Activated naive CD8-positive, alpha-beta T cell treated with anti-CD3 and anti-CD28 coated beads for 36 hours (primary cell): Measurements from ENCODE around the gene CPNE8. TPM values are rescaled to one million over a fixed set of nuclear protein-coding genes. Genes with fewer than 3 reads are reported as not detected.

Experiments used
- DNase-seq: peaks from one replicate; pipeline ENCODE4 v3.0.0; 2021
- H3K27ac Mint-ChIP-seq: one replicate; pipeline ENCODE4 v1.8.0; 2022; ENCODE audit warnings: mild to moderate bottlenecking, moderate library complexity, mixed read lengths
- H3K27me3 Mint-ChIP-seq: one replicate; pipeline ENCODE4 v1.8.0; 2022; ENCODE audit warnings: mild to moderate bottlenecking, mixed read lengths
- H3K36me3 Mint-ChIP-seq: one replicate; pipeline ENCODE4 v1.8.0; 2021; ENCODE audit warnings: mild to moderate bottlenecking, mixed read lengths
- H3K4me1 Mint-ChIP-seq: one replicate; pipeline ENCODE4 v1.8.0; 2021; ENCODE audit warnings: mixed read lengths
- H3K4me3 Mint-ChIP-seq: one replicate; pipeline ENCODE4 v1.8.0; 2022; ENCODE audit warnings: mild to moderate bottlenecking, moderate library complexity, mixed read lengths
- H3K9me3 Mint-ChIP-seq: one replicate; pipeline ENCODE4 v1.8.0; 2022; ENCODE audit warnings: mixed read lengths
- total RNA-seq, 2 experiments: library from RNA; stranded (reverse); gene quantifications; one replicate each; pipeline ENCODE4 v1.2.3, GENCODE V29; 2021

Gene CPNE8
- total RNA-seq, 2 experiments from 2014 or later: 2.3 to 4.2 TPM

- no peak overlapping the region for H3K4me3 Mint-ChIP-seq
- H3K27ac Mint-ChIP-seq: no peak overlapping the region
- no peak for DNase-seq
- H3K4me1 Mint-ChIP-seq: no peaks in the 10 kb centered on the region
- H3K27me3 Mint-ChIP-seq: no peaks in the 10 kb centered on the region
- H3K36me3 Mint-ChIP-seq: no peaks in the 10 kb centered on the region
- H3K9me3 Mint-ChIP-seq: no peaks in the 10 kb centered on the region
Measured at GRCh38 chr12:38884666-38885065, 20.7 kb downstream of the CPNE8 start.

- H3K36me3 Mint-ChIP-seq: no peaks in the 10 kb centered on the region
- no peak overlapping the region for H3K4me3 Mint-ChIP-seq
- H3K27ac Mint-ChIP-seq: no peak overlapping the region
- DNase-seq: no peak
- H3K4me1 Mint-ChIP-seq: no peaks in the 10 kb centered on the region
- H3K27me3 Mint-ChIP-seq: no peaks in the 10 kb centered on the region
- H3K9me3 Mint-ChIP-seq: no peaks in the 10 kb centered on the region
Measured at GRCh38 chr12:38883629-38884134, 21.7 kb downstream of the CPNE8 start.

DNA sequence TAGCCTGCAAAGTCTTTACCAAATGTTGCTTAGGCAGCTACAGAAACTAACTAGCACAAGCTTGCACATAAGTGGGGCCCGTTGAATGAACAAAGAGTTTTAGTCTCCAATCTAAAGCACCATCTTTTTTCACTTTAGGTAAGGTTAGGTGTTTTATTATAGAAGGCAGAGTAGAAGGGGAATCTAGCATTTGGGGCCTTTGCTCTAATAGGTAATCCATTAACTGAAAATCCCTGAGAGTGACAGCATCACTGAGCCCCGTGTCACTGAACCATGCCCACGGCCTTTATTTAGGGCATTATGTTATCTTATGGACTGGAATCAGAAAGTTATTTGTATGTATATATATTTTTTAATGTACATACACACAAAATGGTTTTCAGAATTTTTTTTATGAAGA is 25.1 kb downstream of the CPNE8 start:
- no peak overlapping the region for H3K27ac Mint-ChIP-seq
- no peaks in the 10 kb centered on the region for H3K4me1 Mint-ChIP-seq
- no peaks in the 10 kb centered on the region for H3K27me3 Mint-ChIP-seq
- no peak for DNase-seq
- no peaks in the 10 kb centered on the region for H3K9me3 Mint-ChIP-seq
- no peak overlapping the region for H3K4me3 Mint-ChIP-seq
- no peaks in the 10 kb centered on the region for H3K36me3 Mint-ChIP-seq

DNA sequence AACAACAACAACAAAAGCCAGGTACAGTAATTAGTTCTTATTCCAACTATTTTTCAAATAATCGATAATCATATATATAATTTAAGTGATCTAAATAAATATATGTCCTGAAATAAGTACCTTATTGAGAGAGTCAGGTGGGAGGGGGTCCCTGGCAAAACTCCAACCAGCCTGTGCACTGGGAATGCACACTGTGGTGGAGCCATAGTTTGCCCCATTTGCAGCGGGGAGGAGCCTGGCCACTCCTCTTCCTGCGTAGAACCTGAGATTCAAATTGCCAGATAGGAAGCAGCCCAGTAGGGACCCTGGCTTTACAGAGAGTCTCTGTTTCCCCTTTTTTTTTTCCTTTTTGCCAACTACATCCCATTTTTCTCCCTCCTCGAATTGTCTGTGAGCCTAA is 26.4 kb downstream of the CPNE8 start:
- Mint-ChIP-seq H3K4me3 (no peak overlapping the region), H3K27me3 (no peaks in the 10 kb centered on the region), H3K27ac (no peak overlapping the region), H3K9me3 (no peaks in the 10 kb centered on the region), H3K4me1 (no peaks in the 10 kb centered on the region), H3K36me3 (no peaks in the 10 kb centered on the region)
- DNase-seq: no peak

- H3K27ac Mint-ChIP-seq: no peak overlapping the region
- no peaks in the 10 kb centered on the region for H3K27me3 Mint-ChIP-seq
- no peaks in the 10 kb centered on the region for H3K4me1 Mint-ChIP-seq
- DNase-seq: no peak
- no peaks in the 10 kb centered on the region for H3K36me3 Mint-ChIP-seq
- H3K4me3 Mint-ChIP-seq: no peak overlapping the region
- no peaks in the 10 kb centered on the region for H3K9me3 Mint-ChIP-seq
Measured at GRCh38 chr12:38878333-38878705, 27.1 kb downstream of the CPNE8 start.

- H3K9me3 Mint-ChIP-seq: peaks cover 1% of the 10 kb centered on the region
- H3K4me3 Mint-ChIP-seq: no peak overlapping the region
- no peaks in the 10 kb centered on the region for H3K4me1 Mint-ChIP-seq
- H3K36me3 Mint-ChIP-seq: peaks cover 4% of the 10 kb centered on the region
- DNase-seq: no peak
- H3K27me3 Mint-ChIP-seq: no peaks in the 10 kb centered on the region
- no peak overlapping the region for H3K27ac Mint-ChIP-seq
Measured at GRCh38 chr12:38875586-38876228, 29.7 kb downstream of the CPNE8 start.

- no peaks in the 10 kb centered on the region for H3K4me1 Mint-ChIP-seq
- no peaks in the 10 kb centered on the region for H3K27me3 Mint-ChIP-seq
- H3K27ac Mint-ChIP-seq: no peak overlapping the region
- peaks cover 2% of the 10 kb centered on the region for H3K9me3 Mint-ChIP-seq
- H3K36me3 Mint-ChIP-seq: peaks cover 7% of the 10 kb centered on the region
- H3K4me3 Mint-ChIP-seq: no peak overlapping the region
- no peak for DNase-seq
Measured at GRCh38 chr12:38872561-38872960, 32.8 kb downstream of the CPNE8 start.

GRCh38 chr12:38872156-38872555 is 33.2 kb downstream of the CPNE8 start:
- Mint-ChIP-seq H3K4me3 (no peak overlapping the region), H3K4me1 (no peaks in the 10 kb centered on the region), H3K9me3 (peaks cover 2% of the 10 kb centered on the region), H3K27me3 (no peaks in the 10 kb centered on the region), H3K36me3 (peaks cover 7% of the 10 kb centered on the region), H3K27ac (no peak overlapping the region)
- no peak for DNase-seq

GRCh38 chr12:38869036-38869435 is 36.4 kb downstream of the CPNE8 start:
- no peaks in the 10 kb centered on the region for H3K27me3 Mint-ChIP-seq
- H3K4me1 Mint-ChIP-seq: no peaks in the 10 kb centered on the region
- H3K4me3 Mint-ChIP-seq: no peak overlapping the region
- peaks cover 7% of the 10 kb centered on the region for H3K36me3 Mint-ChIP-seq
- DNase-seq: no peak
- peaks cover 2% of the 10 kb centered on the region for H3K9me3 Mint-ChIP-seq
- no peak overlapping the region for H3K27ac Mint-ChIP-seq

DNA sequence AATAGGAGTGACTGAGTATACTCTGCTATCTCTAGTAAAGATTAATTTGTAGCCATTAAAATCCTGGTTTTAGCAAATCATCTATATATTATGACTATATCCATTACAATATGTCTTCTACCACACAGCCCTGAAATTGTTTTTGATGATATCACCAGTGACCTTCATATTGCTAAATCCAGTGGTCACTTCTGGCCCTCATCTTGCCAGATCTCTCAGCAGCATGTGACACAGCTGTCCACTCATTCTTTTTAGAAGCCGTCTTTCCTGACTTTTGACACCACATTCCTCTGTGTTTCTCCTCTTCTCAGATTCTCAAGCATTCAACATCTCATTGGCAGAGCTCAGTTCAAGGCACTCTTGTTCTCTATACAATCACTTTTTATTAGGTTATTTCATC is 54.9 kb downstream of the CPNE8 start:
- Mint-ChIP-seq H3K27ac (no peak overlapping the region), H3K4me1 (no peaks in the 10 kb centered on the region), H3K36me3 (peaks cover 2% of the 10 kb centered on the region), H3K4me3 (no peak overlapping the region), H3K9me3 (peaks cover 2% of the 10 kb centered on the region), H3K27me3 (no peaks in the 10 kb centered on the region)
- no peak for DNase-seq

- H3K36me3 Mint-ChIP-seq: peaks cover 2% of the 10 kb centered on the region
- DNase-seq: no peak
- H3K4me1 Mint-ChIP-seq: no peaks in the 10 kb centered on the region
- H3K4me3 Mint-ChIP-seq: no peak overlapping the region
- no peaks in the 10 kb centered on the region for H3K9me3 Mint-ChIP-seq
- H3K27me3 Mint-ChIP-seq: no peaks in the 10 kb centered on the region
- H3K27ac Mint-ChIP-seq: no peak overlapping the region
Measured at GRCh38 chr12:38847247-38847646, 58.1 kb downstream of the CPNE8 start.

GRCh38 chr12:38844267-38844666 is 61.1 kb downstream of the CPNE8 start:
- Mint-ChIP-seq H3K27ac (no peak overlapping the region), H3K9me3 (no peaks in the 10 kb centered on the region), H3K4me3 (no peak overlapping the region), H3K4me1 (no peaks in the 10 kb centered on the region), H3K27me3 (no peaks in the 10 kb centered on the region), H3K36me3 (no peaks in the 10 kb centered on the region)
- no peak for DNase-seq

DNA sequence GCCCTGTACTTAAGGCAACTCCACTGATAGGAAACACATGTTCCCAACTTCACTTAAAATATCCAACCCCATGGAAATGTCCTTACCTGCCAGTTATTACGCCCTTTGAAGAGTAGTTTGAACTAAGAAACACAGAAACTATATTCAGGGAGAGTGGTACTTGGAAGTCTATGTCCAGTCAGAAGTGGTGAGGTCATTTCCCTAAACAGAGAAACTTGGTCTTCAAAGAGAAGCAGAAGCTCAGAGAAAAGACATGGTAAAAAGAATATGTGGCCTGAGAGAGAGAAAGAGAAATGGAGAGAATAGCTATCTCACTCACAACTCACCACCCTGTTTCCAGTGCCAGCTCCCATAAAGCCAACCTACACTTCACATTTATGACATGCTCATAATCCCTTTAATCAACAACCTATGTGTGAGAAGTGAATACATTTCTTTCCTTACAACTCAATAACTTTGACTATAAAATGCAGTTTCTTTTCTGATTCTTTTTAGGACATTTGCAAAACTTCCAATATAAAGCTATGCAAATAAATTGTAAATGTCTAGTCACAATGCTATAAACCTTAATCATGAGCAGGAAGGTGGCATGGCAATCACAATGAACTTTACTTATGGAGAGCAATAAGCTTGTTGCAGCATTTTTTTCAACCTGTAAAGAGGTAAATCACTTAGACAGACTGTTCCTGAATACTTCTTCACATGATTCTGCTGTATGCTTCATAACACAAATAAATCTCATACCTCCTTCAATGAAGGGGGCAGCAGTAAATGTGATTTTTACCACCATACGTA is 67.1 kb downstream of the CPNE8 start:
- Mint-ChIP-seq H3K4me1 (no peaks in the 10 kb centered on the region), H3K27ac (no peak overlapping the region), H3K4me3 (no peak overlapping the region), H3K27me3 (no peaks in the 10 kb centered on the region), H3K36me3 (no peaks in the 10 kb centered on the region), H3K9me3 (no peaks in the 10 kb centered on the region)
- no peak for DNase-seq

DNA sequence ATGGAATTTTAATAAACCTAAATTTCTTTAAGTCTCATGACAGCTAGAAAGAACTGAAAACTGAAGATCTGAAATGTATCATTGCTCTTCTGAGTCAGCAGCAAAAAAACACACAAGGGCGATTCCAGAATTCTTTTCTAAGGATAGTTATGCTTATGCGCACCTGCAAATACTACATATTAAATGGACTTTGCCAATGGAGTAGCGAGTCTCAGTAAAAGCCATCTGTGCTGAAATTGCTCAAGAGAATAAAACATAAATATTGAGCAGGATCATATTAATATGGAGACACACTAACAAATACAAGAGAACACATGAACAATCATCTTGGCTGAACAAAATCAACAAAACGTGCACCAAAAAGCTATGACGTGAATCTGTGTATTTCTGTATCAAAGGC is 73.7 kb downstream of the CPNE8 start:
- no peak overlapping the region for H3K4me3 Mint-ChIP-seq
- no peak for DNase-seq
- no peaks in the 10 kb centered on the region for H3K27me3 Mint-ChIP-seq
- no peaks in the 10 kb centered on the region for H3K36me3 Mint-ChIP-seq
- H3K27ac Mint-ChIP-seq: no peak overlapping the region
- no peaks in the 10 kb centered on the region for H3K4me1 Mint-ChIP-seq
- H3K9me3 Mint-ChIP-seq: peaks cover 2% of the 10 kb centered on the region

DNA sequence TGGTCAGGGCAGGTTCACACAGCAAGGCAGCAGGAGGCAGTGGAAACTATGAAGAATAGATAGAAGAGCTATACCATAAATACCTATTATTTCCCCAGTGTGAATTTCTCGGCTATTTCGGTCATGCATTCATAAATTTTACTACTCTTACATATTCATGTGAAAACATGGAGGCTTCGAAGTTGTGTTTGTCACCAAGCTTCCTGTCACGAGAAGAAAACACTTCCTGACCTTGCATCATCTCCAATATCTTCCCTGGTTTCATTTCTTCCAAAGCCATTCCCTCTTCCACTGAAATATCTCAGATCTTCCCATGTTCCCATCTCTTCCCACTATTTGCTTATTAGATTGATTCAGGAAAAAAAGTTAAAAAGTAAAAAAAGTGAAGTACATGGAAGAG is 80.4 kb downstream of the CPNE8 start:
- peaks cover 2% of the 10 kb centered on the region for H3K9me3 Mint-ChIP-seq
- H3K27me3 Mint-ChIP-seq: no peaks in the 10 kb centered on the region
- H3K4me1 Mint-ChIP-seq: no peaks in the 10 kb centered on the region
- DNase-seq: no peak
- no peak overlapping the region for H3K27ac Mint-ChIP-seq
- H3K4me3 Mint-ChIP-seq: no peak overlapping the region
- no peaks in the 10 kb centered on the region for H3K36me3 Mint-ChIP-seq

DNA sequence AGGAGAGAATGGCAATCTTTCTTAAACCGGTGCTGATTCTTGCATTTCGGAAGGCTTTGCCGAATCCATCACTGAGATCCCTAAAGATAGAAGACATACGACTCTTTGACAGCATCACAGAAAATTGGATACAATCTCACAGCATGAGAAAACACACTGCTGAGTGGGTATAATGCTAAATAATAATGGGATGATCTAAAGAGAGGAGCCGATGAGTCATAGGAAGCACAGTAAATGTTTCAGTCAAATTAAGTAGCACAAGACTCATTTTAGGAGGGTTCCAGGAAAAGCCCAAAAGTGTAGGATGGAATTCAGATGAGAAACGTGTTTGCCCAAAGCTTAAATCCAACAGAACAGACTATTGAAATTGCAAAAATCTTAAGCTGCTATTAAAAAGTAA is 81.7 kb downstream of the CPNE8 start:
- H3K36me3 Mint-ChIP-seq: no peaks in the 10 kb centered on the region
- H3K4me1 Mint-ChIP-seq: no peaks in the 10 kb centered on the region
- DNase-seq: no peak
- H3K9me3 Mint-ChIP-seq: peaks cover 2% of the 10 kb centered on the region
- no peak overlapping the region for H3K4me3 Mint-ChIP-seq
- H3K27ac Mint-ChIP-seq: no peak overlapping the region
- no peaks in the 10 kb centered on the region for H3K27me3 Mint-ChIP-seq
